K562 (cell line): ENCODE measurements around the gene SEMA5A. TPM values are rescaled to one million over a fixed set of nuclear protein-coding genes. Genes with fewer than 3 reads are reported as not detected.

Source experiments
- ATAC-seq: fragments of 200-7000 bp; cut with Tn5 transposase; 3 replicates; pipeline ENCODE4 v1.9.1; 2020; ENCODE audit warnings: moderate library complexity
- BruUV-seq: library from RNA; stranded (reverse); fragments of 400-500 nt; replicated peaks from 2 replicates; lab custom pipeline; 2021; lab: Mats Ljungman, UMichigan
- CTCF ChIA-PET: fragments of 300-600 bp; formaldehyde crosslinking; extraction: SDS; loops from one replicate; lab custom pipeline; 2021; ENCODE audit warnings: low intra/inter-chr PET ratio; lab: Yijun Ruan, JAX
- POLR2A ChIA-PET: fragments of 300-600, 350-650 bp; sonication (Branson Sonifier 250); formaldehyde crosslinking; extraction: SDS; loops from one replicate; lab custom pipeline; 2021; ENCODE audit warnings: antibody characterized with exemption, inconsistent platforms; lab: Yijun Ruan, JAX
- DNase-seq, 4 experiments: peaks; one replicate each; pipeline versions ENCODE4 v3.0.0 to v3.0.0-alpha.2; 2011 to 2018; ENCODE audit warnings: low spot score in 3 of 4, mixed read lengths in 3 of 4; ENCODE audit errors: extremely low read depth in 1 of 4
- FAIRE-seq: peaks from 2 replicates; lab custom pipeline; 2011; peaks lifted over from hg19 to GRCh38; lab: Jason Lieb, UNC
- H2AFZ ChIP-seq: 2 replicates; pipeline ENCODE4 v1.6.0; 2011; ENCODE audit warnings: low read depth, low read length, control low read depth, inconsistent platforms
- H3K27ac ChIP-seq: fragments of 200-600 bp; 3 replicates; pipeline ENCODE4 v1.8.0; 2011; ENCODE audit warnings: low read depth, mild to moderate bottlenecking, control low read depth, inconsistent platforms, low read length, moderate library complexity, mixed read lengths; ENCODE audit errors: extremely low read depth
- H3K27me3 ChIP-seq, 2 experiments: fragments of 300-600 bp in 1 of 2; 2 replicates in 1 of 2; 3 replicates in 1 of 2; pipeline versions ENCODE4 v1.6.0 to v1.8.0; 2011; ENCODE audit warnings: inconsistent platforms in 2 of 2, low read length in 2 of 2, mild to moderate bottlenecking in 1 of 2, mixed read lengths in 1 of 2, moderate library complexity in 1 of 2; ENCODE audit not compliant: control insufficient read depth in 2 of 2, insufficient read depth in 2 of 2
- H3K36me3 ChIP-seq: fragments of 300-600 bp; 3 replicates; pipeline ENCODE4 v1.8.0; 2011; ENCODE audit warnings: mild to moderate bottlenecking, low read length, inconsistent platforms; ENCODE audit not compliant: control insufficient read depth, insufficient read depth
- H3K4me1 ChIP-seq, 2 experiments: fragments of 200-600 bp in 1 of 2; replicated peaks in 1 of 2; 2 replicates in 1 of 2; 3 replicates in 1 of 2; pipeline versions ENCODE4 v1.5.1 to v1.8.0; 2011; ENCODE audit warnings: inconsistent platforms in 2 of 2, low read length in 2 of 2, mild to moderate bottlenecking in 1 of 2, mixed read lengths in 1 of 2, moderate library complexity in 1 of 2; ENCODE audit not compliant: control insufficient read depth in 2 of 2, insufficient read depth in 2 of 2
- H3K4me2 ChIP-seq: 2 replicates; pipeline ENCODE4 v1.6.1; 2011; ENCODE audit warnings: low read length, control low read depth, inconsistent platforms, mixed read lengths; ENCODE audit not compliant: insufficient read depth
- H3K4me3 ChIP-seq: fragments of 200-600 bp; sonication (generic), shearing (Covaris generic); 2 replicates; pipeline ENCODE4 v1.5.1; 2016; ENCODE audit warnings: control low read depth, inconsistent platforms
- H3K79me2 ChIP-seq: fragments of 200-600 bp; 3 replicates; pipeline ENCODE4 v1.8.0; 2011; ENCODE audit warnings: low read length, inconsistent platforms; ENCODE audit not compliant: control insufficient read depth, insufficient read depth
- H3K9ac ChIP-seq, 2 experiments: 2 replicates each; pipeline versions ENCODE4 v1.6.0 to v1.6.1; 2011; ENCODE audit warnings: low read depth in 2 of 2, low read length in 2 of 2, control low read depth in 1 of 2, inconsistent platforms in 1 of 2, mild to moderate bottlenecking in 1 of 2, mixed read lengths in 1 of 2; ENCODE audit not compliant: insufficient read depth in 1 of 2
- H3K9me1 ChIP-seq: one replicate; pipeline ENCODE4 v1.6.0; 2011; ENCODE audit warnings: inconsistent platforms, mild to moderate bottlenecking, low read length, moderate library complexity; ENCODE audit not compliant: control insufficient read depth, insufficient read depth
- H3K9me3 ChIP-seq: replicated peaks from 2 replicates; pipeline ENCODE4 v1.5.1; 2011; ENCODE audit warnings: low read depth, low read length, inconsistent platforms; ENCODE audit not compliant: control insufficient read depth, insufficient read depth
- H4K20me1 ChIP-seq: replicated peaks from 2 replicates; pipeline ENCODE4 v1.6.1; 2011; ENCODE audit warnings: low read length, inconsistent platforms, mixed read lengths; ENCODE audit not compliant: control insufficient read depth, insufficient read depth
- AFF4 ChIP-seq: sonication (generic); formaldehyde crosslinking; IDR thresholded peaks from 2 replicates; pipeline ENCODE4 v1.8.0; 2023; ENCODE audit warnings: mild to moderate bottlenecking, missing genetic modification reagents
- FOXP1 ChIP-seq: sonication (generic); formaldehyde crosslinking; IDR thresholded peaks from 2 replicates; pipeline ENCODE4 v1.8.0; 2022; ENCODE audit warnings: mild to moderate bottlenecking, missing genetic modification reagents
- HCFC1 ChIP-seq: IDR thresholded peaks from 2 replicates; pipeline ENCODE4 v1.6.1; 2012; ENCODE audit warnings: low read depth, low read length, improper control_type of control experiment
- HINFP ChIP-seq: fragments of 450-650 bp; conservative IDR thresholded peaks from 2 replicates; pipeline ENCODE4 v1.6.1; 2016; ENCODE audit warnings: missing genetic modification characterization, low read depth, mild to moderate bottlenecking, control low read depth, missing compliant biosample characterization
- L3MBTL2 ChIP-seq: fragments of 450-650 bp; IDR thresholded peaks from 2 replicates; pipeline ENCODE4 v1.6.1; 2016; ENCODE audit warnings: mild to moderate bottlenecking, moderate library complexity
- MECOM ChIP-seq: fragments of 250-450 bp; sonication (Bioruptor Pico); IDR thresholded peaks from 2 replicates; pipeline ENCODE4 v1.8.0; 2022; ENCODE audit warnings: inconsistent platforms
- PRPF4 ChIP-seq: fragments of 200-400 bp; formaldehyde crosslinking; IDR thresholded peaks from one replicate; pipeline ENCODE4 v1.6.1; 2017; ENCODE audit warnings: low read length, low read depth, mild to moderate bottlenecking; ENCODE audit not compliant: insufficient read depth, poor library complexity, severe bottlenecking
- RFX7 ChIP-seq: fragments of 250-450 bp; sonication (Bioruptor Pico); IDR thresholded peaks from 2 replicates; pipeline ENCODE4 v1.5.1; 2021; ENCODE audit warnings: mild to moderate bottlenecking
- STAT5B ChIP-seq: fragments of 250-450 bp; sonication (Bioruptor Pico); IDR thresholded peaks from 2 replicates; pipeline ENCODE4 v1.8.0; 2021; ENCODE audit warnings: mild to moderate bottlenecking, inconsistent platforms
- ZBTB49 ChIP-seq: sonication (generic); formaldehyde crosslinking; IDR thresholded peaks from 2 replicates; pipeline ENCODE4 v1.8.0; 2022; ENCODE audit warnings: missing genetic modification reagents, mild to moderate bottlenecking, borderline replicate concordance
- ZNF140 ChIP-seq: fragments of 250-450 bp; sonication (Bioruptor Pico); IDR thresholded peaks from 2 replicates; pipeline ENCODE4 v1.8.0; 2021; ENCODE audit warnings: moderate library complexity, mild to moderate bottlenecking, inconsistent platforms
- ZNF408 ChIP-seq: fragments of 250-450 bp; sonication (Bioruptor Pico); IDR thresholded peaks from 2 replicates; pipeline ENCODE4 v1.4.0; 2020; ENCODE audit warnings: low read depth, mild to moderate bottlenecking, moderate library complexity
- ZNF507 ChIP-seq: conservative IDR thresholded peaks from 2 replicates; pipeline ENCODE4 v1.6.1; 2017; ENCODE audit warnings: missing genetic modification characterization, missing compliant biosample characterization
- whole genome bisulfite sequencing: fragments of 100-300 bp; shearing (Covaris generic); methylation state at CpG from one replicate; pipeline ENCODE4 v1.1.6; 2016; ENCODE audit warnings: low coverage, mixed read lengths; ENCODE audit not compliant: insufficient coverage; ENCODE audit errors: missing lambda C conversion rate; 5-methylcytosine and 5-hydroxymethylcytosine counted together
- in situ Hi-C: fragments of 300-500 bp; cut with MboI; formaldehyde crosslinking; loops from 4 replicates; pipeline ENCODE4 v1.15.0; 2018; ENCODE audit warnings: inconsistent platforms, mixed read lengths
- intact Hi-C: fragments of 100-400 bp; cut with micrococcal nuclease; formaldehyde crosslinking; loops from 2 replicates; pipeline ENCODE4 v1.14.2; 2022
- polyA plus RNA-seq, 8 experiments: library from polyadenylated mRNA; depleted of rRNA in 4 of 8; stranded (reverse) in 5 of 8; unstranded in 3 of 8; fragments of >200 nt; fragmentation: Nextera tagmentation in 2 of 8; fragmentation: Illumina TruSeq in 1 of 8; extraction: Ambion mirVana in 2 of 8; extraction: Trizol in 1 of 8; gene quantifications; 2 replicates each; pipeline versions ENCODE4 v1.2.1 to v1.2.3, GENCODE V29; 2011 to 2014; ENCODE audit warnings: inconsistent platforms in 1 of 8, missing spikeins in 1 of 8
- total RNA-seq, 7 experiments: library from RNA; depleted of rRNA in 6 of 7; stranded (reverse); fragments of >200 nt in 6 of 7; fragmentation: Illumina TruSeq in 2 of 7; extraction: Trizol in 2 of 7; gene quantifications; 2 replicates each; pipeline versions ENCODE4 v1.2.1 to v1.2.3, GENCODE V29; 2011 to 2021; ENCODE audit warnings: low replicate concordance in 1 of 7

SEMA5A gene
- total and polyA plus RNA-seq, 9 of the 15 experiments (the other 6 are each of a cell fraction or from before 2014, with no cell fraction given): 0.02 TPM; not detected in 8

GRCh38 chr5:9265441-9266287 lies 280.2 kb downstream of the SEMA5A start (continued):
- no peak for TF ChIP-seq AFF4 (CRISPR knock-in tag)
- TF ChIP-seq, all 486 proteins: peak for 0

GRCh38 chr5:9264301-9264700 lies 281.6 kb downstream of the SEMA5A start:
- in situ Hi-C loops (no loop called here), intact Hi-C loops (no loop called here)
- no peak overlapping the region for H3K27ac ChIP-seq
- POLR2A ChIA-PET: no interaction called here
- no peaks in the 10 kb centered on the region for H3K79me2 ChIP-seq
- no peaks in the 10 kb centered on the region for H3K27me3 ChIP-seq
- ATAC-seq: no peak
- WGBS: 2% methylated on average over 5 of the region's 5 CpGs
- H3K9ac ChIP-seq: no peak overlapping the region
- H3K4me1 ChIP-seq: no peaks in the 10 kb centered on the region
- H3K36me3 ChIP-seq: no peaks in the 10 kb centered on the region
- no peak overlapping the region for H3K4me3 ChIP-seq
- H3K9me3 ChIP-seq: no peaks in the 10 kb centered on the region
- H3K4me2 ChIP-seq: no peak overlapping the region
- CTCF ChIA-PET: no interaction called here
- no TSS peak for BruUV-seq
- no peaks in the 10 kb centered on the region for H3K9me1 ChIP-seq
- no peak overlapping the region for H2AFZ ChIP-seq
- no peak for FAIRE-seq
- H4K20me1 ChIP-seq: no peaks in the 10 kb centered on the region
- no peak for DNase-seq
- TF ChIP-seq L3MBTL2: no peak
- no peak for TF ChIP-seq MECOM (CRISPR knock-in tag)
- no peak for TF ChIP-seq HINFP (tag)
- TF ChIP-seq ZNF140: no peak
- TF ChIP-seq FOXP1: no peak
- no peak for TF ChIP-seq ZBTB49 (CRISPR knock-in tag)
- TF ChIP-seq RFX7 (CRISPR knock-in tag): no peak
- TF ChIP-seq ZNF507 (tag): no peak
- TF ChIP-seq HCFC1: no peak
- no peak for TF ChIP-seq STAT5B (CRISPR knock-in tag)
- TF ChIP-seq ZNF408: no peak
- TF ChIP-seq PRPF4: no peak
